NB4 (cell line): ENCODE results near the gene SCFD2.

Experiments
- DNase-seq: peaks from one replicate; pipeline ENCODE4 v3.0.0; 2010; ENCODE audit warnings: low read depth
- H3K4me3 ChIP-seq: one replicate; pipeline ENCODE4 v1.5.1; 2011; ENCODE audit warnings: mild to moderate bottlenecking, low read depth, low read length, moderate library complexity
- CTCF ChIP-seq: IDR thresholded peaks from one replicate; pipeline ENCODE4 v1.5.1; 2012; ENCODE audit warnings: low read depth, low read length
- MAX ChIP-seq: IDR thresholded peaks from 2 replicates; pipeline ENCODE4 v1.6.1; 2011; ENCODE audit warnings: low read depth, low read length
- MYC ChIP-seq: IDR thresholded peaks from 2 replicates; pipeline ENCODE4 v1.6.1; 2011; ENCODE audit warnings: low read depth, low read length
- POLR2A ChIP-seq: IDR thresholded peaks from 2 replicates; pipeline ENCODE4 v1.6.1; 2011; ENCODE audit warnings: mild to moderate bottlenecking; ENCODE audit not compliant: insufficient read length; ENCODE audit errors: extremely low read depth

SCFD2 gene

GRCh38 chr4:53067125-53067802, 298.6 kb downstream of the SCFD2 start:
- TF ChIP-seq POLR2A (no peak), MYC (no peak), CTCF (no peak), MAX (no peak)
- no peak for DNase-seq
- no peak overlapping the region for H3K4me3 ChIP-seq

- DNase-seq = no peak
Observed at GRCh38 chr4:53066155-53066554, 299.7 kb downstream of the SCFD2 start.

GRCh38 chr4:53064609-53065008, 301.3 kb downstream of the SCFD2 start:
- no peak for DNase-seq
- no peak overlapping the region for H3K4me3 ChIP-seq
- no peak for TF ChIP-seq MYC
- no peak for TF ChIP-seq POLR2A
- TF ChIP-seq CTCF = no peak
- TF ChIP-seq MAX = no peak

More at GRCh38 chr4:53066155-53066554, 299.7 kb downstream of the SCFD2 start:
- H3K4me3 ChIP-seq = no peak overlapping the region
- TF ChIP-seq POLR2A (no peak), MYC (no peak), MAX (no peak), CTCF (no peak)

GRCh38 chr4:53061091-53061850, 304.6 kb downstream of the SCFD2 start:
- DNase-seq = no peak
- no peak overlapping the region for H3K4me3 ChIP-seq
- no peak for TF ChIP-seq CTCF
- TF ChIP-seq MAX = no peak
- no peak for TF ChIP-seq MYC
- TF ChIP-seq POLR2A = no peak

GRCh38 chr4:53060278-53060677, 305.6 kb downstream of the SCFD2 start:
- H3K4me3 ChIP-seq = no peak overlapping the region
- no peak for DNase-seq
- TF ChIP-seq CTCF (no peak), MAX (no peak), POLR2A (no peak), MYC (no peak)
